Endothelial cell of umbilical vein (primary cell): ENCODE results near the gene DCLK1. TPM values are rescaled to one million over a fixed set of nuclear protein-coding genes. Genes with fewer than 3 reads are reported as not detected.
A peak's percentile ranks its signal among the peaks of the same experiment; 100 is the strongest.

Experiments
- BruUV-seq: library from RNA; stranded (reverse); fragments of 400-500 nt; replicated peaks from 2 replicates; lab custom pipeline; 2021; lab: Mats Ljungman, UMichigan
- CTCF ChIA-PET: fragments of 300-600, 350-600 bp; sonication (Branson Sonifier 250); formaldehyde crosslinking; loops from one replicate; lab custom pipeline; 2021; ENCODE audit warnings: antibody characterized with exemption, inconsistent platforms; lab: Charles Lee
- POLR2A ChIA-PET: fragments of 300-600, 350-600 bp; sonication (Branson Sonifier 250); formaldehyde crosslinking; loops from one replicate; lab custom pipeline; 2021; ENCODE audit warnings: antibody characterized with exemption, inconsistent platforms; lab: Charles Lee
- DNase-seq: peaks from one replicate; pipeline ENCODE4 v3.0.0-alpha.2; 2011; ENCODE audit warnings: low read depth, low spot score
- FAIRE-seq: peaks from 2 replicates; lab custom pipeline; 2011; peaks lifted over from hg19 to GRCh38; lab: Jason Lieb, UNC
- H2AFZ ChIP-seq: 2 replicates; pipeline ENCODE4 v1.6.0; 2012; ENCODE audit warnings: low read depth, low read length, control low read depth, inconsistent platforms
- H3K27ac ChIP-seq: 2 replicates; pipeline ENCODE4 v1.5.1; 2011; ENCODE audit warnings: low read depth, mild to moderate bottlenecking, control low read depth, low read length, moderate library complexity; ENCODE audit not compliant: insufficient read depth
- H3K27me3 ChIP-seq, 2 experiments: 2 replicates each; pipeline versions ENCODE4 v1.6.0 to v1.6.1; 2011; ENCODE audit warnings: low read length in 2 of 2, mixed read lengths in 1 of 2; ENCODE audit not compliant: control insufficient read depth in 2 of 2, insufficient read depth in 2 of 2
- H3K36me3 ChIP-seq, 2 experiments: 2 replicates in 1 of 2; 3 replicates in 1 of 2; pipeline ENCODE4 v1.5.1; 2011; ENCODE audit warnings: low read length in 2 of 2, mild to moderate bottlenecking in 1 of 2, moderate library complexity in 1 of 2; ENCODE audit not compliant: control insufficient read depth in 2 of 2, insufficient read depth in 2 of 2; ENCODE audit errors: extremely low read depth in 1 of 2
- H3K4me1 ChIP-seq: 3 replicates; pipeline ENCODE4 v1.5.1; 2011; ENCODE audit warnings: mild to moderate bottlenecking, low read length; ENCODE audit not compliant: control insufficient read depth, insufficient read depth; ENCODE audit errors: extremely low read depth
- H3K4me2 ChIP-seq: 2 replicates; pipeline ENCODE4 v1.6.1; 2011; ENCODE audit warnings: low read length, control low read depth, mixed read lengths; ENCODE audit not compliant: insufficient read depth
- H3K4me3 ChIP-seq, 3 experiments: fragments of 200-600 bp in 1 of 3; sonication (generic), shearing (Covaris generic) in 1 of 3; replicated peaks in 1 of 3; 2 replicates each; pipeline ENCODE4 v1.5.1; 2011 to 2016; ENCODE audit warnings: control low read depth in 3 of 3, low read length in 3 of 3, mild to moderate bottlenecking in 2 of 3, inconsistent platforms in 1 of 3, low read depth in 1 of 3, moderate library complexity in 1 of 3; ENCODE audit not compliant: insufficient read depth in 1 of 3
- H3K79me2 ChIP-seq: 2 replicates; pipeline ENCODE4 v1.6.0; 2012; ENCODE audit warnings: low read length, inconsistent platforms; ENCODE audit not compliant: control insufficient read depth, insufficient read depth
- H3K9ac ChIP-seq: replicated peaks from 2 replicates; pipeline ENCODE3; 2011; ENCODE audit warnings: low read length, control low read depth; ENCODE audit not compliant: insufficient read depth; ENCODE audit errors: extremely low read depth
- H3K9me1 ChIP-seq: replicated peaks from 3 replicates; pipeline ENCODE4 v1.6.0; 2011; ENCODE audit warnings: mild to moderate bottlenecking, low read length; ENCODE audit not compliant: control insufficient read depth, insufficient read depth; ENCODE audit errors: extremely low read depth
- H3K9me3 ChIP-seq: replicated peaks from 2 replicates; pipeline ENCODE4 v1.5.1; 2012; ENCODE audit warnings: low read length, inconsistent platforms; ENCODE audit not compliant: control insufficient read depth, insufficient read depth
- H4K20me1 ChIP-seq: replicated peaks from 2 replicates; pipeline ENCODE3; 2011; ENCODE audit warnings: mild to moderate bottlenecking, low read length; ENCODE audit not compliant: control insufficient read depth, insufficient read depth; ENCODE audit errors: extremely low read depth
- CTCF ChIP-seq, 2 donors: IDR thresholded peaks; 1 replicate in 1 of 2; 2 replicates in 1 of 2; pipeline ENCODE4 v1.5.1; 2011; ENCODE audit warnings: low read length in 2 of 2, mild to moderate bottlenecking in 2 of 2, moderate library complexity in 2 of 2, control low read depth in 1 of 2, inconsistent platforms in 1 of 2, low read depth in 1 of 2; ENCODE audit not compliant: insufficient read depth in 1 of 2; ENCODE audit errors: extremely low read depth in 1 of 2
- GATA2 ChIP-seq: IDR thresholded peaks from 2 replicates; pipeline ENCODE4 v1.7.0; 2011; ENCODE audit warnings: low read depth, mild to moderate bottlenecking, moderate library complexity, mixed read lengths, low read length; ENCODE audit not compliant: insufficient read length, insufficient read depth
- MAX ChIP-seq: IDR thresholded peaks from 2 replicates; pipeline ENCODE4 v1.6.1; 2011; ENCODE audit not compliant: insufficient read depth, insufficient read length
- POLR2AphosphoS5 ChIP-seq: IDR thresholded peaks from 2 replicates; pipeline ENCODE4 v1.6.1; 2012; ENCODE audit warnings: low read depth, mild to moderate bottlenecking, control low read depth, low read length, moderate library complexity; ENCODE audit not compliant: insufficient read depth
- dilution Hi-C: fragments of 300-500 bp; cut with MboI; formaldehyde crosslinking; loops from one replicate; pipeline ENCODE4 v1.15.0; 2019; ENCODE audit warnings: low sequenced_read_pairs; ENCODE audit not compliant: extremely low pct_ligation_motif_present
- intact Hi-C: fragments of 100-400 bp; cut with micrococcal nuclease; formaldehyde crosslinking; loops from one replicate; pipeline ENCODE4 v1.10.0; 2022
- polyA plus RNA-seq, 4 experiments: library from polyadenylated mRNA; depleted of rRNA in 3 of 4; stranded (reverse) in 3 of 4; unstranded in 1 of 4; fragments of >200 nt; gene quantifications; 2 replicates each; pipeline versions ENCODE4 v1.2.1 to v1.2.3, GENCODE V29; 2011 to 2012; ENCODE audit warnings: missing spikeins in 1 of 4
- total RNA-seq: library from RNA; stranded (reverse); gene quantifications from 2 replicates; pipeline ENCODE4 v1.2.3, GENCODE V29; 2021

DCLK1 gene
- total and polyA plus RNA-seq, 2 donors (not counting 3 experiments of a cell fraction or from before 2014, with no cell fraction given) = 0.28 to 3.9 TPM

- Histone ChIP-seq H3K4me3 (no peak overlapping the region), H3K79me2 (no peaks in the 10 kb centered on the region), H3K36me3 (no peaks in the 10 kb centered on the region), H3K4me2 (peak overlapping the region; percentile 65), H4K20me1 (no peaks in the 10 kb centered on the region), H3K27me3 (no peaks in the 10 kb centered on the region), H3K9ac (no peak overlapping the region), H3K9me1 (no peaks in the 10 kb centered on the region), H3K27ac (no peak overlapping the region), H2AFZ (peak overlapping the region; percentile 71), H3K4me1 (no peaks in the 10 kb centered on the region), H3K9me3 (no peaks in the 10 kb centered on the region)
- FAIRE-seq = peak; percentile 85
- intact Hi-C loops (loop anchor here (1.0 to 10.0 kb wide), 4 partner anchors 116 to 739 kb away; no protein-coding TSS in a partner anchor), dilution Hi-C loops (no loop called here)
- CTCF ChIA-PET = interaction anchor here (0.8 to 3.0 kb wide), 20 partner anchors 9 to 790 kb away, joined by 3 to 37 read pairs (median 5); no protein-coding TSS in a partner anchor
- DNase-seq = peak; percentile 79
- no TSS peak for BruUV-seq
- no peak for TF ChIP-seq POLR2AphosphoS5
- TF ChIP-seq MAX = no peak
- peak; percentile 54 to 57 for TF ChIP-seq CTCF (IDR thresholded peaks at IDR 0.05; ENCODE audit: extremely low read depth in 1 of 2, insufficient read depth in 1 of 2, low read depth in 1 of 2, low read length in 2 of 2)
- no peak for TF ChIP-seq GATA2
- POLR2A ChIA-PET = no interaction called here
Measured at GRCh38 chr13:35953537-35954206, 177.5 kb downstream of the DCLK1 start.
